Activated CD8-positive, alpha-beta memory T cell treated with anti-CD3 and anti-CD28 coated beads, Interleukin-2, amount 50 U/mL, for 1 hour (primary cell): ENCODE results near the gene IL1R2.

Source experiments
- DNase-seq: peaks from one replicate; pipeline ENCODE4 v3.0.0-alpha.2; 2020; ENCODE audit errors: extremely low read depth

IL1R2 gene

DNA sequence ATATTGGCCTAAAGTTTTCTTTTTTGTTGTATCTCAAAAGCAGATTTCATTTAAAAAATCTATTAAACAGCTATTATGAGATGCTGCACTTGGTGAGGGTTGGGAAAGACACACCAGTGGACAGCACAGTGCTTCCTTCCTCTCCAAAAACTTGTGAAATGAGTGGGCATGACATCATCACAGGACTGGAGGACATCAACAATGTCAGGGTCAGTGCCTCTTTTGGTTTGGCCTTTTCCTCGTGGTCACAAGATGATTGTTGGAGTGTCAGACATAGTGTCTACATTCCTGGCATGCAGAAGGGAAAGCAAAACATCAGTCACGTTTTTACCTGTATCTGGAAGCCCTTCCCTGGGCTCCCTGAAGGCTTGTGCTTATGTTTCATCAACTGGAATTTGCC is 49.6 kb downstream of the IL1R2 start:
- no peak for DNase-seq

DNA sequence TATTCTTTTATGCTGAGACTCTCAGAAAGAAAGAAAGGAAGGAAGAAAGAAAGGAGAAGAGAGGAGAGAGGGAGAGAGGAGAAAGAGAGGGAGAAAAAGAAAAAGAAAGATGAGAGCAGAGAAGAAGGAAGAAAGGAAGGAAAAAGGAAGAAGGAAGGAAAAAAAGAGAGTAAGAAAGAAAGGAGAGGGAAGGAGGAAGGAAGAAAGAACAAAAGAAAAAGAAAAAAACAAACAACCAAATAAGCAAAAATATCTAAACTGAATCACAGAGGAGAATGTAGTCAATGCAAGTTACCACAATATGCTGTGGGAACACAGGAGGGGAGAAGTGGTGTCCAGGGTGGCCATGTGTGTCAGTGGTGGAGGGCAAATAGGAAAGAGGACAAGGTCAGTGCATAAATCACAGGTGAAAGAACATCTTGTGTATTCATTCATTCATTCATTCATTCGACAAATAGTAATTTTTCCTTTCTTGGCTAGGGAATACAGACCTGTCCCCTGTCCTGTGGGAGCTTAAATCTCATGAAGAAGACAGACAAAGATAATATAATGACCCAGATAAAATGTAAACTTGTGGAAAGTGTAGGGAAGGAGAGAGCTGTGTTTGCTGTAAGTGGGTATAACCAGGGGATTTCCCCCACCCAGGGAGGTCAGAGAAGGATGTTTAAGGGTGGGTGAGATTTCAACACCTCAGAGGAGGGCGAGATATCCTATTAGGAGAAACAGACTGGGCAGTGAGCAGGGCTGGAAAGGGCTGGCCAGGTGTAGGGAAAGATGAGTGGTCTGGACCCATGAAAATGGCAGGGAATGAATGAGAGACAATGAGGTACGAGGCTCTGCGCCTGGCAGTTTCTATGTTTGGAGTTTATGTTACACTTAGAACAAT is 50.7 kb downstream of the IL1R2 start:
- no peak for DNase-seq

DNA sequence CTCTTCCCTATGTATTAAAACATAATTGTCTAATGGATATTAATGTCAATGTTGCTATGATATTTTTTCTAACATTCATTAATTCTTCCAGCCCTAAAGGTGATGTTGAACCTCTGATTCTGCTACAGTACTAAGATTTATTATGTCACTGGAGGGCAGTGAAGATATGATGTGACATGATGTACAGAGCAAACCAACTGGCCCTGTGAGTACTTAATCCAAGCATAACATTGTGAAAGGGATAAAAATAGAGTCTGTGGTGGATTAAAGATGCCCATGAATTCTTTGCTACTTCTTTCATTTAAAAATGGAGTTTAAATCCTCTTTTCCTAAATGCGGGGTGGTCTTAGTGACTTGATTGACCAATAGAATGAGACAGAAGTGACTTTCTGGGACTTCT is 51.8 kb downstream of the IL1R2 start:
- DNase-seq: no peak

DNA sequence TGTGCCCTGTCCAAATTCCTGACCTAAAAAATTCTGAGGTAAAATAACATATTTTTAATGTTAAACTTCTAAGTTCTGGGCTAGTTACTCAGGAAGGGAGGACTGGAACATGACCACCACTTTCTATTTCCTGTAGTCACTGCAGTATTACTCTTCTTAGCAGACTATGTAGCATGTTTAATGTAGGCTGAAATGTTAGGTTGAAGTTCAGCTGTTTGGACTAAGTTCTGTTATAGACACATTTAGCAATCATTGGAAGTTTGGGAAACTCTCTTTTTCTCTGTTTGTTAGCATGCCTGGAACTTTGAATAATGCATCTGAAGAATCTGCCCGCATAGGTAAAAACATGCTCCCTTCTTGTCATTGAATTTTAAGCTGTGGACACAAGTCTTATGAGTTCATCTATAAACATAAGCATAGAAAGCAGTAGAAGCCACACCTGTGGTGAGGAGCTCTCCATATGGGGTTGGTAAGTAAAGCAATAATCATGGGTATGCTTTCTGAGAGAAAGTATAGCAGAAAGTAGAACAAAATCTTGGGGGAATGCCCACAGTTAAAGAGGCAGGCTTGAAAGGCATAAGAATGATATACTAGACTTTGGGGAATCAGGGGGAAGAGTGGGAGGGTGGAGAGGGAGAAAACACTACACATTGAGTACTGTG is 52.6 kb downstream of the IL1R2 start:
- no peak for DNase-seq

DNA sequence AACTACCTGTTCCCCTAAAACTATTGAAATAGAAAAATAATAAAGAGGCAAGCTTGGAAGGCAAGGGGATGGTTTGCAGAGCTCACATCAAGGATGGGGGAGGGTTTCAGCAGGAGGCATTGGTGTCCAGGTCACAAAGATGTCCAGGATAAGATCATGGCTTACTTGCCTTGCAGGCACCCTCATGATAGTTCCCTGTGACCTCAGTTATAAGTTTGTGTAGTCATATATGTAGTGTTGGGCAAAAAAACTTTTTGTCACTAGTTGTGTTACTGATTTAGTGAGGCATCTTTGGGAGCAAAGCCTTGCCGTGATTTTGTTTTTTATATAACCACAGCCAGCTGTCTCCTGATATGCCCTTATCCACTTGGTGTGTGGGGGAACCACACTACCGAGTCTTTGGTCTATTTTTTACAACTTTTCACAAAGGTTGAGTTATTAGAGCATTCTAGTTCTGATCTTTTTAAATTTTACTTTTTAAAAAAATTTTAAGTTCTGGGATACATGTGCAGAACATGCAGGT is 53.3 kb downstream of the IL1R2 start:
- no peak for DNase-seq

DNA sequence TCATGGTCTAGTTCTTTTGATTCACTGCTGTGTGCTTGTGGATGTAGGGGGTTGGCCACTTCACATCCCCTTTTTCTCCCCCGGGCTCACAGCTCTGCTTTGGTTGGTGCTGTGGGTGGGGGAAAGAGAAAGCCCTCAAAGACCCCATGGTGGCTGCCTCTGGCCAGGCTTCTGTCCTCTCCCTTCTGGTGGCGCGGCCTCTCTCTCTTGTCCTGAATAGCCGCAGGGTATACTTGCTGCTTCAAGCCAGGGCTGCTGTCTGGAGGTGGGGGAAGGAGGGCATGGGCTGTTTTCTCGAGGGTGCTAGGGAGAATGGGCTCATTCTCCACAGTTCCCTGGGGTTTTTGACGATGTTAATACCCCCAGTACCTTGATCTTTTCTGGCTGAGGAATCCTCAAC is 53.9 kb downstream of the IL1R2 start:
- no peak for DNase-seq

DNA sequence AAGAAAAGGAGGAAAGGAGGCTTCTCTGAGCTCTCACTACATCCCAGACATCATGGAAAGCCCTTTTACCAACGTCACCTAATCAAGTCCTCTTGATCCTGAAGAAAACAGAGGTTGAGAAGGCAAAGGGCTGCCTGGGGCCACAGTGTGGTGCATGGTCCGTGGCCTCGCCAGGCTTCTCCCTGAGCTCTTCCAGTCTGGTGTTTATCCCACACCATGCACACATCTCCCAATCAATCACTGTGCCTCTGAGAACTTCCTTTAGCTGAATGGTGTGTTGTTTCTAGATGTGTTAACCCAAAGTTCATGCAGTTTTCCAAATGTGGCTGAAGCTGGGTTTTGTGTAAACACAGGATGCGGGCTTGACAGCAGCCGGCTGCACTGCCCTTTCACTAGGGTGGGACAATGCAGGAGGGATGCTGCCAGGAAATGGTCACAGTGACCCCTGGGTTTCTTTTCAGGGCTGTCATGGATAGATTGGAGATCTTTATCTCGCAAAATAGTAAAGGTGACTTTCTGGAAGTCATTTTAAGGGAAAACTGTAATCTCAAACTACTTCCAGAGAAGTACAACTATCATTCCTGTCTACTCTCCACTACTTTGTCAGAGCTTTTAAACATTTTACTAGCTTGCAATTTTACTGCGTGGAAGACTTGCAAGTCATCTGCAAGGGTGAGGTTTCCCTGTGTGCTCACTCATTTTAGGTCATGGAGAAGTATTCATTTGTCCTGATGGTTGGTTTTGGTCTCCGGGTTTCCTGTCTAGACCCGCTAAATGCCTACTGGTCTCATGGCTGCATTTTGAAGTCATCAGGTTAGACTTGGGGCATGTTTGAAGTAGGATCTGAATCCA is 54.6 kb downstream of the IL1R2 start:
- DNase-seq: no peak

DNA sequence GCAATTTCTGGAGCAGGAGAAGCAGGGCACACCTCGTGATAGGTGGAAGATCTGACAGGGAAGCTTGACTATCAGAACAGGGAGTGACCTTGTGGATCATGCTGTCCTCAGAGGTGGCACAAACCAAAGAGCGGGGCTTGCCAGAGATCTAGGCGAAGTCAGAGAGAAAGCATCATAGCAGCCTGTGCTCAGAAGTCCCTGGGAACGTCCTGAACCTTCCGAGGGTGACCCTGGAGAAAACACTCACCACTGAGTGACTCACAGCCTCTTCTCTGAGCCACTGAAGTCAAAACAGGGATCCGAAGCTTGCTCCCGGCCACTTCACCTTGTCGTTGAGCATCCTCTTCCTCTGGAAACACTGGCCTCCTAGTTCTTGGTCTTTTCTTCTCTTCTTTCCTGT is 56.7 kb downstream of the IL1R2 start:
- DNase-seq: no peak

DNA sequence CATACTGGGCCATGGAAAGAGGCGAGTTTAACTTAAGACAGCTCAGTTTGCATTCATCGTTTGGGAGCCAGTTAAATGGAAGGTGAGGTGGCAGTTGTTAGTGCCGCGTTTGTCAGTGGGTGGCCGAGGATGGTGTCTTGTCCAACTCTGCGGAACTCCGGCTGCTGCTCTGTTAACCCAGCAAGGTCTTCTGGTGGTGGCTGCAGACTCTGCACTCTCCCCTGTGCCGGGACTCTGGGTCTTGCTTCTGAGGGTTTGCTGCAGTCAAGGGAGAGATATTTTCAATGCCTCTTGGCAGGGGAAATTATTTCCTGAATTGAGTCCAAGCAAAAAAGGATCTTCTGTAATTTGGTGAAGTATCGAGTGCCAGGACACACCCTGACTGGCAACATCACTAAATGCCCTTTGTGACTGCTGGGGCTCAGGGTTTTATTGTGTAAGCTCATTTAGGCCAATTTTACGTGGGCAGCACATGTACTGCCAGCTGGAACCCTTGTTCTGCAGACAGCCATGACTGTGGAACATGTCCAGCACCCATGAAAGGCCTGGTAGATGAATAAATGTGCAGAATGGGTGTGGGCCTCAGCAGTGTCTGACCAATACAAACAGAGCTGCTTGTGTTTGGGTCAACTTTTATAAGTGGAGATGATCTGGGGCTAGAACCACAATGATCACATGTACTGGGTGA is 58.1 kb downstream of the IL1R2 start:
- DNase-seq: no peak

DNA sequence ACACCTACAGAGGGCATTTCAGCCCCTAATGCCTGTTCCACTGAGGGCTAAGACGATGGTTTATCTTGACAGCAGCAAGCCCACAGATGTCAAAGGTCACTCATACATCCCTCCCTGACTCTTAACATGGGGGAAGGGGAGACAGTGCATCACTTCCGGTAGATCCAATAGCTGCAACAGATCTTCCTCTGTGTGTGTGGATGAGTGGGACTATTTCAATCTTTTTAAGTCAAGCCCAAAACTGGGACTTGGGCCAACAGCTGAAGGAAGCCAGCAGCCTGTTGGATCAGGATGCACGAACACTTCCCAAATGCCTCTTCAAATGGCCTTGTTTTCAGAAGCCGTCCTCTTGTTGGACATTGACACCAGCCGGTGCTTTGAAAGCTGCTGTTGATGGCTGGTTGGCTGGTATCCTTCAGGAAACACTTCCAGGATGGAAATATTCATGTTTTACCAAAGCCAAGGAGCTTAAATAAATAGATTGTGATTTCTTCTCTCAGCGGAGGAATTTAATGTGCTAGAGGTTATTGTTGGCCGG is 59.2 kb downstream of the IL1R2 start:
- no peak for DNase-seq

DNA sequence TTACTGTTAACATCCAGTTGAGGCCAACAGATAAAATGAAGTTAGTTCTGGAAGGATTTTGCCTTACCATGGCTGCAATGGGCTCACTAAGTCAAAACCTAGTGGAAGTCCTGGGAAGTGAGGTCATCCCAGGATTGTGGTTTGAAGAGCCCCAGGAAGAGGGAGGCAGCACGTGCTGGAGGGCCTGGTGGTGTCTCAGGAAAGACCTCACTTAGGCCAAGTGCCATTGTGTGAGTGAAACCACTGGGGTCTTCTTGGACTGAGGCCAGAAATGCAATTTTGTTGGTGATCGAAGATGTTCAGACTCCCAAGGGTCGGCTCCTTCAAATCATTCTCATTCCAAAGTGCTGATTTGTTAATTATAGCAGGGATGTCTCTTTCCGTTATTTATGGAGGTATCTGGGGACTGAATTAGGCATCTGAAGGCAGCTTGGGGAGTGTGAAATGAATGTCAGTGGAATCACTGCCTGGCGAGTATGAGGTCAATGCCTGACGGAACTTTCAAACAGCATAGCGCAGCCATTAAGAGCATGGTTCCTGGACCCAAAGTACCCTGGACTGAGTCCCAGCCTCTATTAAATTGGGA is 60.0 kb downstream of the IL1R2 start:
- DNase-seq: no peak

DNA sequence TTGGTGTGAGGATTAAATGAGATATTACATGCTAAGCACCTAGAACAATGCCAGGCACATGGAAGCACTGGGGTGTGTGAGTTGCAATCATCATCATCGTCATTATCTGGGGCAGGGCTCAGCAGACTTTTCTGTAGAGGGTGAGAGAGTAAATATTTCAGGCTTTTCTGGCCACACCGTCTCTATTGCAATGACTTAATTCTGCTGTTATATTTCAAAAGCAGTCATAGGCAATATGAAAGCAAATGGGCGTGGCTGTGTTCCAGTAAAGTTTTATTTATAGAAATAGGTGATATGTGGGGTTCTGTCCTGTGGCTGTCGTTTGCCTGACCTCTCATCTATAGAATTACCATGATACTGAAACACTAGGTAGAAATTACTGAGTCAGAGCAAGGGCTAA is 60.6 kb downstream of the IL1R2 start:
- no peak for DNase-seq

DNA sequence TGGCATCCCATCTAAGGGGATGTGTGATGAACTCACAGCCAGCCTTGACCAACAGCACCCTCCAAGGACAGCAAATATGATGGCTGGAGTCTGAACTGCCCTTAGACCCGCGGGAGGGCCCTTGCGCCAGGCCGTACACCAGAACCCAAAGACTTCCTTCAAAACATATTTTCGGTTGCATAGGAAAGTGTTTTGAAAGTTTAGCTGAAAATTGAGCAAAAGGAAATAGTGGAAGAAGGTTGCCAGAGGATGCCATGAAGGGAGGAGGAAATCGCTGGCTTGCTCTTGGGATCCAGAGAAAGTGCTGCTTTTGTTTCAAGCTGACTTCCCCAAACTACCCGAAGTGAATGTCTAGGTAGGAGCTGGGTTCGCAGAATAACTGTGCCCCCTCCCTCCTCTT is 61.3 kb downstream of the IL1R2 start:
- DNase-seq: no peak

DNA sequence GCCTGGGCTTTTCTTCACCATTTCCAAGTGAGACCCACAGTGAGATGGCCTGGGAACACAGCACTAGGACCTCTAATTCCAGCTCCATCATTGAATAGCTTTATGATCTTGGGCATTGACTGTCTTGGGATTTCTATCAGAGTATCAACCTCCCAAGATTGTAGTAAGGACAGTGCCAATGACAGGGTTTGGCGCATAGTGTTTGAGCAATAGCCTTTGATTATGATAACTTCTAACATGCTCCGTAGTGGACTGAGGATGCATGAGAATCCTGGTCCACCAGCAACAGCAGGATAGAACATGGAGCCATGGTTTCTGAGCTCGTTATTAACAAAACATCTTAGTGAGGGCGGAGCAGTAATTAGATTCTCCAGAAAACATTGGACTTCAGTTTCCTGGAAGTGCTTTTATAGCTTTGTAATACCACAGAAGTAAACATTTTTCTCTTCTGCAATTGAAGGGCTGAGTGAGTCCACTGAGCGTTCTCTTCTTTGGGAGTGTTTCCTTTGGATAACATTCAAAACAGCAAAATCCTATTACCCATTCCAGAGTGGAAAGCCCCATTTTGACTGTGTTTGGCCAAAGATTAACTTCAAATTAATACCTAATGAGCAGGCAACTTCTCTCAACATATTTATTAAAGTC is 63.7 kb downstream of the IL1R2 start:
- DNase-seq: no peak

DNA sequence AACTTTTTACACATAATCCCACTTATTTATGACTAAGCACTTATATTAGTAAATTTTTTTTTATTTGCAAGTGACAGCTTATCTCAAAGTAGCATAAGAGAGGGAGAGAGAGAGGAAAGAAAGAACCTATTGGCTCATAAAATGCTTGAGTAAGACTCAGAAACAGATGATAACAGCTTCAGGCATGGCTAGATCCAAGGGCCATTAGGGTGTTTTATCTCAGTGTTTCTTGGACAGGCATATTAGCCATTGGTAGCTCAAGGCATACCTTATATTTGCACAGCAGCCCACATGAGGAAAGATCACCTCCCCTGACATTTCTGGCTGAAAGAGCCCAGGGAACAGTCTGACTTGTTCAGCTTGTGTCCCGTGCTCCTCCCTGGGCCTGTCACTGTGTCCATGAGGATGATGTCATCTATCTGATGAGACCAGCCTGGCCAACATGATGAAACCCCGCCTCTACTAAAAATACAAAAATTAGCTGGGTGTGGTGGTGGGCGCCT is 64.4 kb downstream of the IL1R2 start:
- no peak for DNase-seq

DNA sequence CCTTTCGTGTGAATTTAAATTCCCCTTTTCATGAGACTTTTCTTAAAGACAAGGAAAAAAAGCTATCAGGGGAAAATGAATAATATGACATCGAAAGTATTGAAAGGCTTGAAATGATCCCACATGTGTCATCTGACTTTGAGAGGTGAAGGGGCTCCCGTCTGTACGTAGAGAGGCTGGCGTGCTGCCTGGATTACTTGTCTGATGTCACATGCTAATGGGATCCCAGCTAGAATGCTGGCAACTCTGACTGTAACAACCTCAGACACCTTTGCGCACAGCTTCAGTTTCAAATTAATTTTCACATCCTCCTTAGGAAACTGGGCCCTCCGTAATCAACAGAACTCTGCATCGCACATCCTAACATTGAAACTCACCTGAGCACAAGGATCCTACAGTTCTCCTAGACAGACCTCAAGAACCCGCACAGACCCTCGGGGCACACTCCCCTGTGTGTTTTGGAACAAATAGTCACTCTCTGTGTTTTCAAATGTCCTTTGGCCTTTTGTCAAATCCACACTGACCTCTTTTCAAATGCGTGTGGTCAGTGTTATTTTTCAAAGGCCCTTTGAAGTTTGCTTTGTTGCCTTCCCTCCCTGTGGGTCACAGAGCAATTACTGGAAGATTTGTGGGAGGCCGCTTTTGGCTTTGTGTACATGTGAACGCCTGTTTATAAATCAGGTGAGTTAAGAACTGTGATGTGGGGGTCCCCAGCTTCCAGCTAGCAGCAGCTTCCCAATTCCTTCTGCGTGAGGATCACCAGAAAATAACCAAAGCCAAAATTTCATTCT is 65.9 kb downstream of the IL1R2 start:
- DNase-seq: no peak

DNA sequence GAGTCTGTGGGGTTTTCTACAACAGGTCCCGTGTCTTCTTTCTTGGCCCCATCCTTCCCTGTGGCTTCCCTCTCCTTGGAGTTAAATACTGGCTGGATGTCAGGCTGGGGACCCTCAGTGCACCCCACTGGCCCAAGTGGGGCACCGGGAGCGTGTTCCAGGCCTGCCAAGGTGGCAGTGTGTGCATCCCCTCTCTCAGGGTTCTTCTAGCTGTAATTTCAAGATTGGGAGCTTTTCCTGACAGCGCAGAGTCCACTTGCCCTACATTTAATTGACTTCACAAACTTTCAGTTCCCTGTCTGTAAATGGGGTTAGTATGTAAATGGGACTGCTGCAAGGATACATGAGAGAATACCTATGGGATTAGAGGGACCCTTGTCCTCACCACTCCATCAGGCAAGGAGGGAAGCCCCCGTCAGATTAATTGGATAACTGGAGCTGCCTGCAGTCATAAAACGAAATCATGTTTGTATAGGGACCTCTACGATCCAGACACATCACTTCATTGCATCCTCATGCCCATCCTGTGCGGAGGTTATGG is 66.6 kb downstream of the IL1R2 start:
- no peak for DNase-seq

DNA sequence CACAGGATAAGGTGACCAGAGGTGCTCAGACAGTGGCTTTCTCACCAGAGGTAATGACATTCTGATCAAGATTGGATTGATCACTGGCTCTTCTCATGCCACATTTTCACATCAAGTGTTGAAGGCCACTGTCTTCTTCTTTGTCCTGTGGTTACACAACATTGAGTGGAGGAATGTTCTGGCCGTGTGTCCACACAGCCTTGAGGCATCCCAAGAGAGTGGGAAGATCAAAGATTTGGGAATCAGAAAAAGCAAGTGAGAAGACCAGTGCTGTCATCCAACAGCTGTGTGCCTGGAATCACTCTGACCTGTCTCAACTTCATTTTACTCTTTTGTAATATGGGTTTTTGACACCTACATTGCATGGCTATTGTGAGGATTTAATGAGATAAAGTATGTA is 67.4 kb downstream of the IL1R2 start:
- no peak for DNase-seq

DNA sequence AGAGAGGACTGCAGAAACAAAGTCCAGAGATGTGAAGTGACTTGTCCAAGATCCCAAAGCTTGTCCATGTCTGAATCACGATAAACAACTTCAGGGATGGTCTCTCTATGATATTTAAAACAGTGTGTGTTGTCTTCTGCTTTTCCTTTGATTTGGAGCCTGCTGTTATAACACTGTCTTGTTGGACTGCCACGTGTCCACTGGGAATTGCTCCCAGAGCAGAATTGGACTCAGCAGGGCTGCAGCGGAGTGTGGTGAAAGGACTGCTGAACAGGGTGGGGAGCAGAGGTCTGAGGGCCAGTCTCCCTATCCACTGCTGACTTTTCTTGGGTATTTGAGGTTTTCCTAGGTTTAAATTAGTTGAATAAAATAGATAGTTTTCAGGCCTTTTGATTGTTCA is 68.3 kb downstream of the IL1R2 start:
- no peak for DNase-seq
